ENCODE measurements around the gene RELB. TPM values are rescaled to one million over a fixed set of nuclear protein-coding genes. Genes with fewer than 3 reads are reported as not detected.

RELB gene
- polyA plus RNA-seq, 2 of the 4 experiments (the other 2 are of a cell fraction) = 8.1 to 9.6 TPM

DNA sequence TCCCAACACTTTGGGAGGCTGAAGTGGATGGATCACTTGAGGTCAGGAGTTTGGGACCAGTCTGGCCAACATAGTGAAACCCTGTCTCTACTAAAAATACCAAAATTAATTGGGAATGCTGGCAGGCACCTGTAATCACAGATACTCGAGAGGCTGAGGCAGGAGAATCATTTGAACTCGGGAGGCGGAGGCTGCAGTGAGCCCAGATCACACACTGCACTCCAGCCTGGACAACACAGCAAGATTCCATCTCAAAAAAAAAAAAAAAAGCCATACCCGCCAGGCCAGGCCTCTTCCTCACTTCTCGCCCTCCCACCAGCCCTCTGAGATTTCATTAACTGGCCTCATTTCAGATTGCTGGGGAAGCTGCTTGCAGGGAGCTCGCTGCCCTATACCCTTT, 7.7 kb upstream of the RELB start:
- 94% methylated on average over 6 of the region's 6 CpGs for WGBS (ENCODE audit: missing lambda C conversion rate)
- H3K4me3 ChIP-seq = no peak overlapping the region
- no peak for ATAC-seq
- no peak for TF ChIP-seq RCOR1 (IDR thresholded peaks at IDR 0.05; ENCODE audit: low read depth, low read length)
- TF ChIP-seq SREBF2 (IDR thresholded peaks at IDR 0.05) = no peak
- no peak for TF ChIP-seq GATA3 (IDR thresholded peaks at IDR 0.05; ENCODE audit: borderline replicate concordance)
- TF ChIP-seq POLR2AphosphoS2 (conservative IDR thresholded peaks at IDR 0.05; ENCODE audit: low read length) = no peak
- TF ChIP-seq, protein P1, sequence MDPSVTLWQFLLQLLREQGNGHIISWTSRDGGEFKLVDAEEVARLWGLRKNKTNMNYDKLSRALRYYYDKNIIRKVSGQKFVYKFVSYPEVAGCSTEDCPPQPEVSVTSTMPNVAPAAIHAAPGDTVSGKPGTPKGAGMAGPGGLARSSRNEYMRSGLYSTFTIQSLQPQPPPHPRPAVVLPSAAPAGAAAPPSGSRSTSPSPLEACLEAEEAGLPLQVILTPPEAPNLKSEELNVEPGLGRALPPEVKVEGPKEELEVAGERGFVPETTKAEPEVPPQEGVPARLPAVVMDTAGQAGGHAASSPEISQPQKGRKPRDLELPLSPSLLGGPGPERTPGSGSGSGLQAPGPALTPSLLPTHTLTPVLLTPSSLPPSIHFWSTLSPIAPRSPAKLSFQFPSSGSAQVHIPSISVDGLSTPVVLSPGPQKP (IDR thresholded peaks at IDR 0.05; ENCODE audit: low read depth, low read length) = no peak
- TF ChIP-seq, protein P2, sequence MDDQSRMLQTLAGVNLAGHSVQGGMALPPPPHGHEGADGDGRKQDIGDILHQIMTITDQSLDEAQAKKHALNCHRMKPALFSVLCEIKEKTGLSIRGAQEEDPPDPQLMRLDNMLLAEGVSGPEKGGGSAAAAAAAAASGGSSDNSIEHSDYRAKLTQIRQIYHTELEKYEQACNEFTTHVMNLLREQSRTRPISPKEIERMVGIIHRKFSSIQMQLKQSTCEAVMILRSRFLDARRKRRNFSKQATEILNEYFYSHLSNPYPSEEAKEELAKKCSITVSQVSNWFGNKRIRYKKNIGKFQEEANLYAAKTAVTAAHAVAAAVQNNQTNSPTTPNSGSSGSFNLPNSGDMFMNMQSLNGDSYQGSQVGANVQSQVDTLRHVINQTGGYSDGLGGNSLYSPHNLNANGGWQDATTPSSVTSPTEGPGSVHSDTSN (IDR thresholded peaks at IDR 0.05) = no peak
- no peak for TF ChIP-seq TP53 (CRISPR knock-in tag; IDR thresholded peaks at IDR 0.05)
- TF ChIP-seq RNF2 (IDR thresholded peaks at IDR 0.05; ENCODE audit: borderline replicate concordance, low read depth) = no peak
- no peak for TF ChIP-seq ZSCAN20 (CRISPR knock-in tag; IDR thresholded peaks at IDR 0.05)
- TF ChIP-seq FOSL2 (IDR thresholded peaks at IDR 0.05) = no peak
- no peak for TF ChIP-seq FOSL2 (CRISPR knock-in tag; IDR thresholded peaks at IDR 0.05)
- no peak for TF ChIP-seq NR3C1 (IDR thresholded peaks at IDR 0.05)
- TF ChIP-seq KDM5A (IDR thresholded peaks at IDR 0.05) = no peak
- no peak for TF ChIP-seq CHD4 (IDR thresholded peaks at IDR 0.05; ENCODE audit: borderline replicate concordance)
- TF ChIP-seq HEYL (CRISPR knock-in tag; IDR thresholded peaks at IDR 0.05) = no peak
- no peak for TF ChIP-seq MAFK (IDR thresholded peaks at IDR 0.05; ENCODE audit: partially characterized antibody)
- TF ChIP-seq RAD21 (conservative IDR thresholded peaks at IDR 0.05 in 1 of 2, IDR thresholded peaks at IDR 0.05 in 1 of 2) = no peak
- TF ChIP-seq, protein P3, sequence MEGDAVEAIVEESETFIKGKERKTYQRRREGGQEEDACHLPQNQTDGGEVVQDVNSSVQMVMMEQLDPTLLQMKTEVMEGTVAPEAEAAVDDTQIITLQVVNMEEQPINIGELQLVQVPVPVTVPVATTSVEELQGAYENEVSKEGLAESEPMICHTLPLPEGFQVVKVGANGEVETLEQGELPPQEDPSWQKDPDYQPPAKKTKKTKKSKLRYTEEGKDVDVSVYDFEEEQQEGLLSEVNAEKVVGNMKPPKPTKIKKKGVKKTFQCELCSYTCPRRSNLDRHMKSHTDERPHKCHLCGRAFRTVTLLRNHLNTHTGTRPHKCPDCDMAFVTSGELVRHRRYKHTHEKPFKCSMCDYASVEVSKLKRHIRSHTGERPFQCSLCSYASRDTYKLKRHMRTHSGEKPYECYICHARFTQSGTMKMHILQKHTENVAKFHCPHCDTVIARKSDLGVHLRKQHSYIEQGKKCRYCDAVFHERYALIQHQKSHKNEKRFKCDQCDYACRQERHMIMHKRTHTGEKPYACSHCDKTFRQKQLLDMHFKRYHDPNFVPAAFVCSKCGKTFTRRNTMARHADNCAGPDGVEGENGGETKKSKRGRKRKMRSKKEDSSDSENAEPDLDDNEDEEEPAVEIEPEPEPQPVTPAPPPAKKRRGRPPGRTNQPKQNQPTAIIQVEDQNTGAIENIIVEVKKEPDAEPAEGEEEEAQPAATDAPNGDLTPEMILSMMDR (IDR thresholded peaks at IDR 0.05) = no peak
- no peak for TF ChIP-seq ZNF302 (CRISPR knock-in tag; IDR thresholded peaks at IDR 0.05)
- TF ChIP-seq, protein P4, sequence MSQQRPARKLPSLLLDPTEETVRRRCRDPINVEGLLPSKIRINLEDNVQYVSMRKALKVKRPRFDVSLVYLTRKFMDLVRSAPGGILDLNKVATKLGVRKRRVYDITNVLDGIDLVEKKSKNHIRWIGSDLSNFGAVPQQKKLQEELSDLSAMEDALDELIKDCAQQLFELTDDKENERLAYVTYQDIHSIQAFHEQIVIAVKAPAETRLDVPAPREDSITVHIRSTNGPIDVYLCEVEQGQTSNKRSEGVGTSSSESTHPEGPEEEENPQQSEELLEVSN (IDR thresholded peaks at IDR 0.05; ENCODE audit: borderline replicate concordance, low read depth) = no peak
- H3K27ac ChIP-seq = no peak overlapping the region
- ChIA-PET CTCF (interaction anchor here (0.6 kb wide), 1 partner anchor 31 kb away, joined by 3 read pairs; no protein-coding TSS in a partner anchor), POLR2A (interaction anchor here (0.6 kb wide), 1 partner anchor 27 kb away, joined by 3 read pairs; no protein-coding TSS in a partner anchor)
- DNase-seq (ENCODE audit: low read depth in 1 of 2, low spot score in 1 of 2) = no peak
- no peaks in the 10 kb centered on the region for H3K9me3 ChIP-seq
- H3K4me1 ChIP-seq = no peaks in the 10 kb centered on the region
- no peak overlapping the region for H3K4me2 ChIP-seq
- no peak for FAIRE-seq

DNA sequence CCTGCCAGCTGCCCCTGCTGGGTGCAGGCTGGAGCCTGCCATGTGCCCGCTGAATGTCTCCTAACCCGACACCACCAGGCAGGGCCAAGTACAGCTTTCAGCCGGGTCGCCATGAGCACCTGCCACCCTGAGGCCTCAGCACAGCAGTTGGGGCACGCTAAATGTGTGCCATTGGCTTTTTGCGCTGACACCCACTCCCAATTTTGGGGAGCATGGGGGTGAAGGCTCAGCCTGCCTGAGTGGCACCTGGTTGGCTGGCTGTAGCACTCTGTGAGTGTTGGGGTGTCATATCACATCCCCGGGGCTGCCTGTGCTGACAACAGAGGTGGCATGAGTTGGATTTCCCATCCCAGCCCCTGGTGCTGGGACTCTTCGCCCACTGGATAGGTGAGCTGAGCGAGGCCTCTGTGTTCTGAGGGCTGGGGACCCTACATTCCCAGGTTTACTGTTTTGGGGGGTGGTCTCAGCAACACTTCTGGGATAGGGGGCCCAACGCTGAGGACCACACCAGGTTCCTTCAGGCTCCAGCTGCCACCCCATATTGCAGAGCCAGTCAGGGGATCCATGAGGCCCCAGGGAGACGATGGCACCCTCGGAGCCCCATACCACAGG, 7.2 kb upstream of the RELB start:
- no peak overlapping the region for H3K4me2 ChIP-seq
- FAIRE-seq (no peak), DNase-seq (ENCODE audit: low read depth in 1 of 2, low spot score in 1 of 2) (no peak), ATAC-seq (0 out of 6 replicates have a peak, but pooled peaks of 1 of the 2 experiments have one; percentile 6)
- TF ChIP-seq NPAS2 (CRISPR knock-in tag; IDR thresholded peaks at IDR 0.05; ENCODE audit: borderline replicate concordance) = no peak
- no peak overlapping the region for H3K27ac ChIP-seq
- ChIA-PET POLR2A (interaction anchor here (0.6 kb wide), 1 partner anchor 27 kb away, joined by 3 read pairs; no protein-coding TSS in a partner anchor), CTCF (interaction anchor here (0.6 to 1.2 kb wide), 3 partner anchors 10 to 65 kb away, joined by 3 to 5 read pairs (median 4); no protein-coding TSS in a partner anchor)
- 95% methylated on average over 12 of the region's 12 CpGs for WGBS (ENCODE audit: missing lambda C conversion rate)
- no peaks in the 10 kb centered on the region for H3K4me1 ChIP-seq
- no peaks in the 10 kb centered on the region for H3K9me3 ChIP-seq
- no peak overlapping the region for H3K4me3 ChIP-seq

Data from A549 (cell line).